PFSK-1 (cell line): Measurements from ENCODE around the gene GABRB3.

ENCODE experiments used
- FOXP2 ChIP-seq: optimal IDR thresholded peaks from 2 replicates; pipeline ENCODE3; 2011; ENCODE audit warnings: borderline replicate concordance, control low read depth, inconsistent platforms; ENCODE audit not compliant: insufficient read depth; ENCODE audit errors: extremely low read length, extremely low read depth
- POLR2AphosphoS5 ChIP-seq: IDR thresholded peaks from 2 replicates; pipeline ENCODE4 v1.6.1; 2012; ENCODE audit warnings: low read depth, mild to moderate bottlenecking, control low read depth, low read length, moderate library complexity
- SIN3A ChIP-seq: IDR thresholded peaks from 2 replicates; pipeline ENCODE4 v1.6.1; 2012; ENCODE audit warnings: mild to moderate bottlenecking, low read length, moderate library complexity, borderline replicate concordance; ENCODE audit not compliant: insufficient read depth
- TAF1 ChIP-seq: IDR thresholded peaks from 2 replicates; pipeline ENCODE4 v1.6.1; 2012; ENCODE audit warnings: low read length, control low read depth, borderline replicate concordance; ENCODE audit not compliant: insufficient read depth
- TF ChIP-seq, protein P1 (sequence below), 2 experiments: IDR thresholded peaks; 2 replicates each; pipeline versions ENCODE4 v1.6.1 to v1.8.0; 2011 to 2012; ENCODE audit warnings: low read depth in 2 of 2, low read length in 2 of 2, control low read depth in 1 of 2, inconsistent platforms in 1 of 2, mild to moderate bottlenecking in 1 of 2, moderate library complexity in 1 of 2; ENCODE audit not compliant: insufficient read depth in 1 of 2

GABRB3 gene

GRCh38 chr15:26651909-26652308 is 121.0 kb downstream of the GABRB3 start:
- TF ChIP-seq, protein P1, sequence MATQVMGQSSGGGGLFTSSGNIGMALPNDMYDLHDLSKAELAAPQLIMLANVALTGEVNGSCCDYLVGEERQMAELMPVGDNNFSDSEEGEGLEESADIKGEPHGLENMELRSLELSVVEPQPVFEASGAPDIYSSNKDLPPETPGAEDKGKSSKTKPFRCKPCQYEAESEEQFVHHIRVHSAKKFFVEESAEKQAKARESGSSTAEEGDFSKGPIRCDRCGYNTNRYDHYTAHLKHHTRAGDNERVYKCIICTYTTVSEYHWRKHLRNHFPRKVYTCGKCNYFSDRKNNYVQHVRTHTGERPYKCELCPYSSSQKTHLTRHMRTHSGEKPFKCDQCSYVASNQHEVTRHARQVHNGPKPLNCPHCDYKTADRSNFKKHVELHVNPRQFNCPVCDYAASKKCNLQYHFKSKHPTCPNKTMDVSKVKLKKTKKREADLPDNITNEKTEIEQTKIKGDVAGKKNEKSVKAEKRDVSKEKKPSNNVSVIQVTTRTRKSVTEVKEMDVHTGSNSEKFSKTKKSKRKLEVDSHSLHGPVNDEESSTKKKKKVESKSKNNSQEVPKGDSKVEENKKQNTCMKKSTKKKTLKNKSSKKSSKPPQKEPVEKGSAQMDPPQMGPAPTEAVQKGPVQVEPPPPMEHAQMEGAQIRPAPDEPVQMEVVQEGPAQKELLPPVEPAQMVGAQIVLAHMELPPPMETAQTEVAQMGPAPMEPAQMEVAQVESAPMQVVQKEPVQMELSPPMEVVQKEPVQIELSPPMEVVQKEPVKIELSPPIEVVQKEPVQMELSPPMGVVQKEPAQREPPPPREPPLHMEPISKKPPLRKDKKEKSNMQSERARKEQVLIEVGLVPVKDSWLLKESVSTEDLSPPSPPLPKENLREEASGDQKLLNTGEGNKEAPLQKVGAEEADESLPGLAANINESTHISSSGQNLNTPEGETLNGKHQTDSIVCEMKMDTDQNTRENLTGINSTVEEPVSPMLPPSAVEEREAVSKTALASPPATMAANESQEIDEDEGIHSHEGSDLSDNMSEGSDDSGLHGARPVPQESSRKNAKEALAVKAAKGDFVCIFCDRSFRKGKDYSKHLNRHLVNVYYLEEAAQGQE (IDR thresholded peaks at IDR 0.05; ENCODE audit: insufficient read depth in 1 of 2, low read depth in 2 of 2, low read length in 2 of 2): no peak
- TF ChIP-seq FOXP2 (no peak), TAF1 (no peak), SIN3A (no peak)

DNA sequence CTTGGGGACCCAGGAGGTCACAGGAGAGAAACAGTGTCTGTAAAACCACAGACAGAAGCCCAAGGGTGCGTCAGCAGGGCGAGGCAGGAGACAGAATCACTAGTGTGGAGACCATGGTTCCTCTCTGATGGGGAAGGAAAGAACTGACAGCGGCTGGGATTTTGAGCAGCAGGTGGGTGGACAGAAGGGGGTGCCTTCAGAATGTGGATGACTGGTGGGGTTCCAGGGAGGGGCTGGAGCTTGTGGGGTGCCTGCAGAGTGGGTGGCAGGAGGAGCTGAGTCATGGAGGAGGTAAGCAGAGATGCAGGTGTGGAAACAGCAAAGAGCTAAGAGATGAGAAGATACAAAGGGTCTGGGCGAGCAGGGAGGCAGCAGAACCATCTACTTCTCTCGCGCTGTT is 124.2 kb downstream of the GABRB3 start:
- no peak for TF ChIP-seq POLR2AphosphoS5
- TF ChIP-seq, protein P1 (IDR thresholded peaks at IDR 0.05; ENCODE audit: insufficient read depth in 1 of 2, low read depth in 2 of 2, low read length in 2 of 2): no peak
- TF ChIP-seq SIN3A: no peak
- no peak for TF ChIP-seq TAF1
- TF ChIP-seq FOXP2: no peak

DNA sequence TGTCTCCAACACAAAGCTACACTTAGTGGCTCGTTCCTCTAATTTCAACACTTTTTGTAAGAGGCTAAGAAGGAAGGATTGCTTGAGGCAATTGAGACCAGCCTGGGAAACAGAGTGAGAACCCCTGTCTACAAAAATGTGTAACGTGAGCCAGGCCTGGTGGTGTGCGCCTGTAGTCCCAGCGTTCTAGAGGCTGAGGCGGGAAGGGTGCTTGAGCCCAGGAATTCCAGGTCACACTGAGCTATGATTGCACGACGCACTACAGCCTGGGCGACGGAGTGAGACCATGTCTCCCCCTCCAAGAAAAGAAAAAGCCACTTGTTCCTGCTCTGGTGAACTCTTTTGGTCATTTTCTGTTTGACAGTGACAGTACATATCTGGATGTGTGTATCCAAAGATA is 127.9 kb downstream of the GABRB3 start:
- no peak for TF ChIP-seq POLR2AphosphoS5
- TF ChIP-seq FOXP2: no peak
- no peak for TF ChIP-seq TAF1
- TF ChIP-seq, protein P1 (IDR thresholded peaks at IDR 0.05; ENCODE audit: insufficient read depth in 1 of 2, low read depth in 2 of 2, low read length in 2 of 2): no peak
- TF ChIP-seq SIN3A: no peak

GRCh38 chr15:26641144-26641543 is 131.7 kb downstream of the GABRB3 start:
- no peak for TF ChIP-seq SIN3A
- TF ChIP-seq FOXP2: no peak
- no peak for TF ChIP-seq POLR2AphosphoS5
- TF ChIP-seq TAF1: no peak
- TF ChIP-seq, protein P1 (IDR thresholded peaks at IDR 0.05; ENCODE audit: insufficient read depth in 1 of 2, low read depth in 2 of 2, low read length in 2 of 2): no peak

DNA sequence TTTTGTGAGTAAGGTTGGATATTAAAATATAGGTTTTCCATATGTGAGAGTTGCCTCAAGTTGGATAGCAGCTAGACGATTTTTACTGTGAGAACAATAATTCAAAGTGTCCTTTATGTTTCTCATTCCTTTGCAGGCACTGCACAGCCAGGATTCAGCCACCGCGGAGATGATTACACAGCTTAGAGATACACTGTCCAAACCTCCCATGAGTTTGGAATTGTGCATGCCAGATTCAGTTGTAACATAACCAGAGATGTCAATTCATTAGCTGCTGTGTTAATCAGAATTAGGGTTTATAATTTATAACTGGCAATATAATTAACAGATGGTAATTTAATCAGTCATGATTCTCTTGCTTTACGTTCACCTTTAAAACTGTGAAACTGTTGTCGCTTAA is 132.3 kb downstream of the GABRB3 start:
- TF ChIP-seq POLR2AphosphoS5 (no peak), SIN3A (no peak), TAF1 (no peak), FOXP2 (no peak)
- TF ChIP-seq, protein P1 (IDR thresholded peaks at IDR 0.05; ENCODE audit: insufficient read depth in 1 of 2, low read depth in 2 of 2, low read length in 2 of 2): no peak
